HG03097 (cell line): ENCODE data around the gene RALGPS1.

Experiments used
- ATAC-seq: cut with Tn5 transposase; IDR thresholded peaks from one replicate; pipeline ENCODE4 v1.9.1; 2021; ENCODE audit not compliant: unreplicated experiment, low FRiP score

Gene RALGPS1

DNA sequence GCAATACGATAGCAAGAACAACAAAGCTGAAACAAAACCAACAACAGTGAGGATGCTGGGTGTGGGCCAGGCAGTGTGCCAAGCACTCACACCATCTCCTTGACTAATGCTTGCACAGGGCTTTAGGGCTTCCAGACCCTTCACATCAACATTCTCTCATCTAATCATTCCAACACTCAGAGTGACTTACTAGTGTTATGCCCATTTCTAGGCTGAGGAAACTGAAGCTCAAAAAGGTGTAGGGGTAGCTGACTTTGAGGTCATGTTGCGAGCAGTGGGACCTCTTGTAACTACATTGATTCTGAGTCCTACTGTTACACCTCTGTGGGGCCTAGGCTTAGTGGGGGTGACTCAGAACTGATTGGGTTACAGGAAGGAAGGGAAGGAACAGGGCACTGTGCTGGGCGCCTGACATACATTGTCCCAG, 198.2 kb downstream of the RALGPS1 start:
- no peak for ATAC-seq

GRCh38 chr9:127113191-127113972, 198.8 kb downstream of the RALGPS1 start:
- no peak for ATAC-seq

DNA sequence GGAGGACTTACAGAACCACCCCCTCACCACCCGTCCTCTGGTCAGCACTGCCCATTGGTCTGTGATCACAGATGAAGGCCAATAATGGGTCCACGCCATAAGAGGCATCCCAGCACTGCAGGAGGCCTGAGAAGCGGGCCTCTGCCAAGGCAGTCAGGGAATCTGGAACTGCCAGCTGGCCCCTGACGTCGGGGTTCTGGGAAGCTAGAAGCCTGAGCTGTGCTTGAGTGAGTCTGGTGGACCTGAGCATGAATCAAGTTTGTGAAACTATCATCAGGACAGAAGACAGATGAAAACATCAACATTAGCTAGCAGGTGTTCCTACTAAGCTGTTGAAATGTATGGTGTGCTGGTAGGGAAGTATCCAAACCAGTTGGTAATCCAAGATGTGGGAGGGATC, 200.0 kb downstream of the RALGPS1 start:
- no peak for ATAC-seq

DNA sequence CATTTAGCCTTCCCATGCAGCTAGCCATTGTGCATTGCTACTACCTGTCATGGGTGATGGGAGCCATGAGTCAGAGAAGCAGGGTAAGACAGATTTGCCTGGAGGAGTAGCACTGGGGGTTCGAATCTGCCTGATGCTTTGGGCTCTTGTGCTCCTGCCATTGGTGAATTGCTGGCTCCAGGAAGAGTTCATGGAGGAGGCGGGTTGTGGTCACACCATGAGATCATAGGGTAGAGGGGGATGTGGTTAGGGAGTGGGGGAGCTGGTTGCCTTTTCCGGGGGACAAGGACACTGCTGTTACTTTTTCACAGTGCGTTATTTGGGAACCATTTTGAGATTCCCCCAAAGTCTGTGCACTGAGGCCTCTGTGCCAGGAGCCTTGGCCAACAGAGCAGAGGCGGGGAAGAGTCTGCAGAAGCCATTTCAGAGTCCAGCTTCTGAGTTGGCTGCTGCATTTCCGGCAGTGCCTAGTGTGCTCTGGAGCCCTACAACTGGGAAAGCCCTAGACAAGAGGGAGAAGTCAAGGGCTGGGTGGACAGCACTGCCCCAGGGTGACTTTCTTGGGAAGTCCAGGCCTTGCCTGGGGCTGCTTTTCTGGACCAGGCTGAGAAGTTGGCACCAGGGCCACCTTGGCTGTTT, 201.6 kb downstream of the RALGPS1 start:
- ATAC-seq: no peak

DNA sequence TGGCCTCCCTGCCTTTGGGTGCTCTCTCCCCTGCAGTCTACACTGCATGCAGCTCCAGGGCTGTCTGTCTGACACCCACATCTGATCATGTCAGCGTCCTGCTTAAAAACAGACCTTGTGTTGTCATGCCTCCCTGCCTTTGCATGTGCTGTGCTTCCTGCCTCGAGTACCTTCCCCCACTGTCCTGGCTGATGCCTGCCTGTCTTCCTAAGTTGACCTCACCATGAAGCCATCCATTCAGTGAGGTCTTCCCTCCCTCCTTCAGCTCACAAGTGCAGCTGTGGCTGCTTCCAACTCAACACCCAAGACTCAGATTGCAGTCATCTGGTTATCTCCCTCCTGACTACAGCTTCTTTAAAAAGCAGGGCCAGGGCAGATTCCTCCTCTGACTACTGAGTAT, 202.4 kb downstream of the RALGPS1 start:
- ATAC-seq: no peak

GRCh38 chr9:127117801-127118200, 203.2 kb downstream of the RALGPS1 start:
- no peak for ATAC-seq

DNA sequence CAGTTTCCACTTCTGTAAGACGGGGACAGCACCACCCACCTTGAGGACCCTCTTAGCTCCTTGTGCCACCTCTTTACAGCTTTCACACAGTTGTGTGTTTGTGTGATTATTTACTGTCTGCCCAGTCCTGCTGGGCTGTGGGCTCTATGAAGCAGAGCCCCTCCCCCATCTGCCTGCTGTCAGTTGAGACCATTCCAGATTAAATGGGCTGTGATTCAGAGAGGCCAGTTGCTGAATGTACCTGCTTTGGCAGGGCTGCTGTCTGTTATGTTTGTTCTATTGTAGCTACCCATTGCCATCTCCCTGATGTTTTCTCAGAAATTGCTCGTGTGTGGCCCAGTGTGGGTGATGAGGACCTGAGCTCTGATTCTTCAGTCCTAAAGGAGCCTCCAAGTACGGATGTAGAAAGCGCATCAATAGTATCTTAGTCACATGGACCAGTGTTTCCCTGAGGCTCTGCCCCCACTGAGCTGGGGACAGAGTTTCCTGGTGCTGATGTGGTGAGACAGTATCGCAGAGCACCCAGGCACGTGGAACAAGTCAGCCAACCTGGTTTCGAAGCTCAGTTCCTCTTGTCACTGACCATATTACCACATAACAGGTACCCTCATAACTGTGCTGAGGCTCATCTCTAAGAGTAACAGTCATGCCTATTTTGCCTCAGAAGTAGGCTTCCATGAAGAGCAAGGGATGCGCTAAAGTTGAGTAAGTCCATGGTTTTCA, 204.2 kb downstream of the RALGPS1 start:
- ATAC-seq: no peak

DNA sequence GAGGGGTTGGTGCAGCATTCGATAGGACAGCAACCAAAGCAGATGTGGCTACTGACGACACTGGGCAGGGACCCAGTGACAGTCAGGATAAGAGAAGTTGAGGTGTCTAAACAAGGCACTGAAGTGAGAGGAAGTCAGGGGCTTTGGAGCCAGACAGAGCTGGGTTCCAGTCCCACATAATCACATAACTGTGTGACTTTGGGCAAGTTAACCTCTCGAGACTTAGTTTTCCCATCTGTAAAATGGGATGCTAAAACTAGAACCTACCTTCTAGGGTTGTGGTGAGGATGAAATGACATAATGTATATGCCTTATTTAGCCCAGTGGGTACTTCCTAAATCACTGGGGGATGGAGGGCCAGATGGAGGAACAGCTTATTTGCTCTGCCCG, 204.7 kb downstream of the RALGPS1 start:
- no peak for ATAC-seq

GRCh38 chr9:127121628-127122175, 207.1 kb downstream of the RALGPS1 start:
- ATAC-seq: no peak

DNA sequence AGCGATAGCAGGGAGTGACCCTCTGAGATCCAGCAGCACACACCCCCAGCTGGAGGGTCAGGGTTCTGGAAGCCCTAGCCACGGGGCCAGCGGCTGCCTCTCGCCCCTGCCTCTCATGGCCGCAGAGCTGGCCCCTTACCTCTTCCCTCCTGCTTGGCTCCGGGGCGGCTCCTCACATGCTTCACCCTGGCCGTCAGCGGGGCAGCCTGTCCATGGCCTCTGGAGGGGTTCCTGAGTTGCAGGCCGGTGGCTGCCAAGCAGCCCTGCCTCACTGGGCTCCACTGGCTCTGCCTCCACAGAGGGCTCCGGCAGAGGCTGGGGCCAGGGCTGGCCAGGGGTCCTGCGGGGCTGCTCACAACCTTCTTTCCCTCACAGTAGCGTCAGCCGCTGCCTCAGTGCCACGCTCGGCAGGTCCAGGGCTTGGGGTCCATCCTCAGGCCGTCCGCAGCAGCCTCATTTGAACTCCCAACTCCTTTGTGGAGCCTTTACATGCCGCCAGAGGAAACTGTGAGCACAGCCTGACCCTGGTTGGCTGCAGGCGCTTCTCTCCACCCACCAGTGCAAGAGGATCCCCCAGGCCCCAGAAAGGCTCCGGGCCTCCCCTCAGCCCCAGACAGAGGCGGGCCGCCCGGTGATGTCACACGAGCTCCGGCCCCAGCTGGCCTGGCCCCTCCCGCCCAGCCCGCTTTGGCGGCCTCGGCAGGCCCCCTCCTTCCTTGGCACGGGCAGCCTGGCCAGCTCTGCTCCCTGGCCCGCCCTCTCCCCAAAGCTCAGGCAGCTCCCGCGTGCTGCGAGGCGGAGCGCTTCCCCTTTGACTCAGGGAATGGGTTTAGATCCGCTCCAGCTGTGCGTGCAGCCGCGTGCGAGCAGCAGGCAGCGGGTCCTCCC, 207.8 kb downstream of the RALGPS1 start, which contains the start of gene ANGPTL2:
TSS of gene ANGPTL2 (minus strand) at position 460 of the 888 bp plus-strand sequence. CDS start 13,904 bp downstream, outside the sequence.
- no peak for ATAC-seq

GRCh38 chr9:127123064-127123890, 208.7 kb downstream of the RALGPS1 start:
- ATAC-seq: no peak

DNA sequence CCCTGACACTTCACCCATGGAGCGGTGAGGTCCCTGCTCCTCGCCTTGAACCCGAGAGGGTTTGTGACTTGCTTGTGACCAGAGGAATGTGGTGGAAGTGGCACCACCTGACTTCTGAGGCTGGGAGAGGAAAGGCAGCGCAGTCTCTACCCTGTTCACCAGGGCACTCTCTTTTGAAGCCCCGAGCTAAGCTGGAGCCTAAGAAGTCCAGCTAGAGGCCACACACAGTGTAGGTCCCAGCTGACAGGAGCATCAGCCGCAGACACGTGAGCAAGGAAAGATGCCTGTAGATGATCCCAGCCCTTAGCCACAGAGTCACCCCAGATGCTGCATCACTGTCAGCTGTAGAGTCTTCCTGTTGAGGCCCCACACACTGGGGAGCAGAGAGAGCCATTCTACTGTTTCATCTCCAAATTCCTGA, 209.5 kb downstream of the RALGPS1 start:
- no peak for ATAC-seq

GRCh38 chr9:127124792-127125191, 210.2 kb downstream of the RALGPS1 start:
- ATAC-seq: no peak

GRCh38 chr9:127126971-127127370, 212.4 kb downstream of the RALGPS1 start:
- ATAC-seq: no peak

DNA sequence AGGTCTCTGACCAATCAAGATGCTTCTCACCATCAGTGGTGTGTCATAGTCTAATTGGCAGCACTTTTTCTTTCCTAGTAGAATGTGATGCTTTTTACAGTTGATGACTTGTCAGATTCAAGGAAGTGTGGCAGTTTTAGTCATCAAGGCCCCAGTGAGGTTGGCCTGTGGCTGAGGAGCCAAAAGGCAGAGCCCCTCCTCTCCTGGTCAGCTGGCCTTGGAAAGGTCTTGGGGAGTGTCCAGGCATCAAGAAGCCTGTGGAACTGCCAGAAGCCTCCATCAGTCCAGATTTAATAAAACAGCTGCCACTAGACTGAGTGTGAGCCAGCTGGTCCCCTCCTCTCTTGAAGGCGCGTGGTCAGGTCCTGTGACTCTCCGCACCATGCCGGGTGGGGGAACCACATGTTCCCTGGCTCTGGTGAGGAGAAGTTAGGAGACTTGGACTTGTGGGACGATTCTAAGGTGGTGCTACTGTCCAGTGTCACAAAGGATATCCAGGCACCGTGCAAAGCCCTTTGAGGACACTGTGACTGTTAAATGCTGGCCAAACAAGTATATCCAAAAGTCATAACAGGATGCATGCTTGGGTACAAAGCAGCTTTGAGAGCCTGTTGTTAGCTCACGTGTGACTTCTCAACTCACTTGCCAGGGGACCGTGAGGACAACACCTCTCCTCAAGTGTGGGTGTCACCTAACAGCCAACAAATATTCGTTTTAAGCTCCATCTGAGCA, 213.9 kb downstream of the RALGPS1 start:
- no peak for ATAC-seq

DNA sequence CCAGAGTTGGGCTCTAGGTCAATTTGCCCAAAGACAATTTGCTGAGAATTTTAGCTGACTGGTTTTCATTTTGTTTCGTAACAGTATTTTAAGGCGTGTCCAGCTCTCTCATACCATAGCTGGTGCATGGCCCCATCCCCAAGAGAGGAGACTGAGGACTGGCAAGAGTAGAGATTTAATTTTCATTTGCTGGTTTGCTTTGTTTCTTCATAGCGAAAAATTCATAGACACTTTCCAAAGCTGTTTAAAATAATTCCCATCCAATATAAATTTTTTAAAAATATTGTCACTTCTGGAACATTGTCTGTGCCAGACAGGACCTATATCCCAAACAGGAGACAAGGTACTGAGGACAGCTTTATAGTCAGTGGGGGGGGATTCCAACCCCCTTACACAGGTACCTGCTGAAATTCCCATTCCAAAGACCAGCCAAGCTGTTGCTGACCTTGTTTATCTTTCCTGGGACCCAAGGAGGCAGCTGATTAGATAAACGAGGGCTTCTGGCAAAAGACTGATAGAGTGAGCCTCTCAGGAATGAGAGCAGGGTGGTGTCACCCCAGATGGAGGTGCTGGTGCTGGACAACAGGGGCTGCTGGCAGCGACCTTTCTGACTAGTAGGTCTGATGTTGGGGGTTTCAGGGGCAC, 214.6 kb downstream of the RALGPS1 start:
- ATAC-seq: no peak

DNA sequence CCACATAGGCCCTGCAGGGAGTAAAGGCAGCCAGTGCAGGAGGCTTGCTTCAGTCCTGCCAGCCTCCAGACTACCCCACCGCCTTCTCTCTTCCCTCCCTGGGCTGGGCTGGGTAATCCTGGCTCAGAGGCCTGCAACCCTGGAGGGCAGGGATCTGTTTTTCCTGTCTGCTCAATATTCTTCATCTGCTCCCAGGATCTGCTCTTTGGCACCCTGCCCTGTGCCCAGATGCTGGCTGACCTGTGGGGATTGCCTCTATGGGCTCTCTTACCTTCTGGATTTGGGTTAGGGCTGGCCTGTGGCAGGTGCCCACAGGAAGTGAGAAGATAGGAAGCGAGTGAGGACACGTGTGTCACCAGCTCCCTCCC, 215.1 kb downstream of the RALGPS1 start:
- no peak for ATAC-seq

GRCh38 chr9:127130235-127130634, 215.7 kb downstream of the RALGPS1 start:
- ATAC-seq: no peak
